DOHH2 (cell line): ENCODE results near the gene TBC1D22A.

Experiments used
- H3F3A ChIP-seq: fragments of 200-600 bp; sonication (generic), shearing (Covaris generic); 2 replicates; pipeline ENCODE4 v1.6.0; 2016; ENCODE audit warnings: antibody characterized with exemption, mild to moderate bottlenecking; ENCODE audit not compliant: control insufficient read depth, insufficient read depth
- H3K27ac ChIP-seq: fragments of 200-600 bp; sonication (generic); 2 replicates; pipeline ENCODE4 v1.5.1; 2014; ENCODE audit warnings: low read depth, mild to moderate bottlenecking, low read length, moderate library complexity
- H3K27me3 ChIP-seq: fragments of 200-600 bp; sonication (generic); 2 replicates; pipeline ENCODE4 v1.6.1; 2014; ENCODE audit warnings: mild to moderate bottlenecking, low read length, mixed read lengths; ENCODE audit not compliant: control insufficient read depth
- H3K36me3 ChIP-seq: fragments of 200-600 bp; sonication (generic); 2 replicates; pipeline ENCODE4 v1.6.1; 2014; ENCODE audit warnings: mild to moderate bottlenecking, low read length, moderate library complexity, mixed read lengths; ENCODE audit not compliant: control insufficient read depth
- H3K4me1 ChIP-seq: fragments of 200-600 bp; sonication (generic); 2 replicates; pipeline ENCODE4 v1.6.1; 2014; ENCODE audit warnings: mild to moderate bottlenecking, low read length, mixed read lengths; ENCODE audit not compliant: control insufficient read depth
- H3K4me2 ChIP-seq: fragments of 200-600 bp; sonication (generic); 2 replicates; pipeline ENCODE4 v1.6.0; 2014; ENCODE audit warnings: mild to moderate bottlenecking, low read length, moderate library complexity
- H3K4me3 ChIP-seq: fragments of 200-600 bp; sonication (generic); 2 replicates; pipeline ENCODE4 v1.5.1; 2014; ENCODE audit warnings: mild to moderate bottlenecking, low read length, mixed read lengths
- H3K79me2 ChIP-seq: fragments of 200-600 bp; sonication (generic); 2 replicates; pipeline ENCODE4 v1.6.1; 2014; ENCODE audit warnings: mild to moderate bottlenecking, low read length, mixed read lengths; ENCODE audit not compliant: control insufficient read depth
- H3K9me2 ChIP-seq: fragments of 200-600 bp; sonication (generic); replicated peaks from 2 replicates; pipeline ENCODE4 v1.6.1; 2014; ENCODE audit warnings: mild to moderate bottlenecking, low read length, mixed read lengths; ENCODE audit not compliant: control insufficient read depth
- H3K9me3 ChIP-seq: fragments of 200-600 bp; sonication (generic); 2 replicates; pipeline ENCODE4 v1.6.1; 2014; ENCODE audit warnings: antibody characterized with exemption, low read length, mixed read lengths; ENCODE audit not compliant: control insufficient read depth, insufficient read depth
- H4K20me1 ChIP-seq: fragments of 200-600 bp; sonication (generic); 2 replicates; pipeline ENCODE4 v1.6.0; 2014; ENCODE audit warnings: low read depth, mild to moderate bottlenecking, antibody characterized with exemption, low read length, moderate library complexity; ENCODE audit not compliant: control insufficient read depth, insufficient read depth
- CTCF ChIP-seq: fragments of 200-600 bp; sonication (generic); IDR thresholded peaks from one replicate; pipeline ENCODE4 v1.5.1; 2014; ENCODE audit warnings: antibody characterized with exemption, mild to moderate bottlenecking, low read depth, low read length; ENCODE audit not compliant: poor library complexity, severe bottlenecking
- EZH2phosphoT487 ChIP-seq: fragments of 200-600 bp; sonication (generic); IDR thresholded peaks from 2 replicates; pipeline ENCODE4 v1.6.1; 2017; ENCODE audit warnings: borderline replicate concordance, mild to moderate bottlenecking, antibody characterized with exemption, low read length, moderate library complexity, mixed read lengths

TBC1D22A gene

GRCh38 chr22:47019012-47019790 is 256.8 kb downstream of the TBC1D22A start:
- H3K4me3 ChIP-seq = no peak overlapping the region
- no peak overlapping the region for H3K4me2 ChIP-seq
- no peaks in the 10 kb centered on the region for H4K20me1 ChIP-seq
- no peaks in the 10 kb centered on the region for H3K9me2 ChIP-seq
- TF ChIP-seq EZH2phosphoT487 (no peak), CTCF (no peak)
- H3K27me3 ChIP-seq = no peaks in the 10 kb centered on the region
- H3K27ac ChIP-seq = no peak overlapping the region
- H3K9me3 ChIP-seq = peaks cover 59% of the 10 kb centered on the region
- peaks cover 26% of the 10 kb centered on the region for H3K79me2 ChIP-seq
- no peaks in the 10 kb centered on the region for H3F3A ChIP-seq
- H3K4me1 ChIP-seq = no peaks in the 10 kb centered on the region
- peaks cover 91% of the 10 kb centered on the region for H3K36me3 ChIP-seq

- Histone ChIP-seq H3K4me2 (no peak overlapping the region), H3F3A (no peaks in the 10 kb centered on the region; the same call in 1 of the 2 replicates), H3K27ac (no peak overlapping the region), H3K4me3 (no peak overlapping the region), H3K4me1 (no peaks in the 10 kb centered on the region), H4K20me1 (0 out of 2 replicates have a peak, but pooled peaks cover 3% of the 10 kb centered on the region), H3K36me3 (peaks cover 83% of the 10 kb centered on the region), H3K9me3 (peaks cover 55% of the 10 kb centered on the region), H3K9me2 (no peaks in the 10 kb centered on the region), H3K27me3 (no peaks in the 10 kb centered on the region), H3K79me2 (peaks cover 19% of the 10 kb centered on the region)
- no peak for TF ChIP-seq CTCF
- TF ChIP-seq EZH2phosphoT487 = no peak
These were observed 257.7 kb downstream of the TBC1D22A start for GRCh38 chr22:47020166-47020565.

GRCh38 chr22:47021371-47022074 is 259.1 kb downstream of the TBC1D22A start:
- Histone ChIP-seq H3K4me2 (no peak overlapping the region), H3K9me2 (no peaks in the 10 kb centered on the region), H4K20me1 (0 out of 2 replicates have a peak, but pooled peaks cover 3% of the 10 kb centered on the region), H3K4me3 (no peak overlapping the region), H3K27ac (no peak overlapping the region), H3K36me3 (peaks cover 69% of the 10 kb centered on the region), H3K9me3 (peaks cover 48% of the 10 kb centered on the region), H3K4me1 (no peaks in the 10 kb centered on the region), H3F3A (peaks cover 3% of the 10 kb centered on the region; the same call in 1 of the 2 replicates), H3K79me2 (peaks cover 14% of the 10 kb centered on the region), H3K27me3 (no peaks in the 10 kb centered on the region)
- TF ChIP-seq EZH2phosphoT487 (no peak), CTCF (no peak)
